IPS DF 19.7 (cell line): ENCODE results near the gene FBRS.
"Not testable (repeated sequence)": the region's sequence is repeated elsewhere in the genome, so short reads cannot be mapped to it uniquely, and the experiment has no call there.

ENCODE experiments used
- DNase-seq: peaks from one replicate; pipeline ENCODE4 v3.0.0-alpha.2; 2013; ENCODE audit warnings: low read depth, low spot score

FBRS gene

GRCh38 chr16:30657866-30658730 is at the start of gene FBRS:
TSS of gene FBRS (plus strand) at chr16:30658431. CDS start at chr16:30659519, 1,088 bp downstream.
- DNase-seq, result peak; percentile 99

DNA sequence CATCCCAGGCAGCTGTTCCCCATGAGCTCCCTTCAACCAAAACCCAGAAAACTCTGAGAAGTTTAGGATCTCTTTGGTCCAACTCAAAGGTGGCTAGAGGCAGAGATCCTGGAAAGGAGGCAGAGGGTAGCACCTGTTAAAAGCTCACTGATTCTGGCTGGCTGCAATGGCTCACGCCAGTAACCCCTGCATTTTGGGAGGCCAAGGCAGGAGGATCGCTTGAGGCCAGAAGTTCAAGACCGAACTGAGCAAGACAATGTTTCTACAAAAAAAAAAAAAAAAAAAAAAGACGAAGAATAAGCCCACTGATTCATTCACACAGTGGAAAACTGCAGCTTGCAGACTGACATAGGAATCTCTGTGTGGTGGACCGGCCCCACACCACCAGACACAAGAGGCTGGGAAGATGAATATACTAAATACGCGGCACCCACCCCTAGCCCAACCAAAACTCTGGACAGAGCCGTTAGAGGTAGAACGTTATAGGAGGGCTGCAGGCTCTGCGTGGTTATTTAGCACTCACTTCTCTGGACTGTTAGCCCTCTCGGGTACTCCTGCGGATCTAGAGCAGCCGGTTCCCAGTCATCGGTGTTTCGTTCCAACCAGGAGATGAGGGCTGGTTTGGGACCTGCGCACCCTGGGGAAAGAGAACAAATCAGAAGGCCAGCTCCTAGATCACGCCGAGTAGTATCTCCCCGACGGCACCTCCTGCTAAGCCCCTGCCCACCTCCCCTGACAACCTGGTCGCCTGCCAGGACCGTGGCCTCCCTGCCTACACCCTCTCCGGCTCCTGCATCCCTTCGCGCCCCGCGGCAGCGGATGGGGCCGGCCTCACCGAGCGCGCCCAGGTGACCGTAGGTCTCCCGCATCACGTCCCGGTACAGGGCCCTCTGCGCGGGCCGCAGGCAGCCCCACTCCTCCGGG is 49.0 kb upstream of the FBRS start:
- DNase-seq, result no peak

DNA sequence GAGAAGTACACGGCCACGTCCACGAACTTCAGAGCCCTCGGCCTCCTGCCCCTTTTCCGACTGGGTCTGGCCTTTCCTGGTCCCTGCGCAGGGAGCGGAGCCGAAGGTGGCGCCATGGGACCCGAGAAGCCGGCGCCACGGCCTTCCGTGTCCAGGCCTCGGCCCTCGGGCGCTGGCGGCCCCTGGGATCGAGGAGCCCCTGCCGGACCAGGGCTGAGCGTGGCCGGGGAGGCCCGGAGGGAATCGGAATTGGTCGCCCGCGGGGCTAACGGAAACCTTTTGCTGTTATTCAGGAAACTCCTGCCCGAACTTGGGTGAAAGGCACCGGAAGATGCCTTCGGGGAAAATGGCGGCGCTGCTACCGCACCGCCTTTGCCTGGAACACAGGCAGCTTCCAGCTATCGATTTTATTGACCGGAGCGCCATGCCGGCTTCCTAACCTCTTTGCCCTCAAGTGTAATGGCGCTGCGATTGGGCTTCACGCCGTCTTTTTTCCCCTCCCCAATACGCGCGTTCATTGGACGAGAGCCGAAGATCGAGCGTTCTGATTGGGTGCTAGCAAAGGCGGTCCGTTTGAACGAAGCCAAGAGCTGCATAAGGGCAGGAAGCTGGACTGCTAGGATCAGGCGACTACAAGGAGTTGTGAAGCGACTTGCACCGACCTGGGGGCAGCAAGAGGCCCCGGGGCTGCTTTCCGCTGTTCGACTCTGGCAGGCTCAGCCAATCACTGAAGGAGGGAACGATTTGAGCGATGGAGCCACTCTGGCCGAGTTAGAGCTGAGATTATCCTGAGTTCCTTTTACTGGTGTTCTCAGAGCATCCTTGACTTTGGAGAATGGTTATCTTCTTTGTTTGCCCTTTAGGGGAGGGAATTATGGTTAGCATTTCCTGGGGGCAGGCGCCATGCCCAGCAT is 48.0 kb upstream of the FBRS start, which contains the start of gene ZNF689:
Gene ZNF689, minus strand, starts transcription at position 464 of the 914 bp plus-strand sequence. Its CDS starts 348 bp downstream, at position 116.
- peak; percentile 98 for DNase-seq

DNA sequence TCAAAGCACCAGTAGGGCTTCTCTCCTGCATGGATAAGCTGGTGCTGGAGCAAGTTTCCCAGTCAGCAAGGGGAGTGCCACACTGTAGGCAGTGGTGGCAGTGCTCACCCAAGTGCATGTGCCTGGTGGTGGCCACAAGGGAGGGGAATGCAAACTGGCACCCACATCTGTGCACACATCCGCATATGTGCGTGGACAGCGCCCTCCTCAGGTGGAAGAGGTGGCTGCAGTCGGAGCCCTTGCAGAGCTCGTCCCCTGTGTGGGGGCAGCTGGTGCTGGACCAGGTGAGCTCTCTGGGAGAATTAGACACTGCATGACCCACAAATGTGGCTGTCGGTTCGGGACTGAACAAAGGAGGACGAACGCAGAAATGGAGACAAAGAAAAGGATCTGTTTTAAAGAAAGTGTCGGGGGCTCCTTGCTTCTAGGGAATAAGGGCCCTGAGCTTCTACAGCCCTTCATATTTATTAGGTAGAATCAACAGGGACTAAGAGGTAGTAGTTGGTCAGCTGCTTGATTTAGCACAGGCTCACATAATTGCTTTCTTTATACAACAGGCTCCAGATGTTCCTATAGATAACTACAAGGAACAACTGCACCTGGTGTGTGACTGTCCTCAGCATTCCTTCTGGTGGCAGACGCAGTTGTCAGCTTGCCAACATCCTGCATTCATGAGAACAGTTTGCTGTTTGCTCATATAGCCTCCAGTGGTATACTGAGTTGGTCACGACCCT is 42.7 kb upstream of the FBRS start:
- no peak for DNase-seq

DNA sequence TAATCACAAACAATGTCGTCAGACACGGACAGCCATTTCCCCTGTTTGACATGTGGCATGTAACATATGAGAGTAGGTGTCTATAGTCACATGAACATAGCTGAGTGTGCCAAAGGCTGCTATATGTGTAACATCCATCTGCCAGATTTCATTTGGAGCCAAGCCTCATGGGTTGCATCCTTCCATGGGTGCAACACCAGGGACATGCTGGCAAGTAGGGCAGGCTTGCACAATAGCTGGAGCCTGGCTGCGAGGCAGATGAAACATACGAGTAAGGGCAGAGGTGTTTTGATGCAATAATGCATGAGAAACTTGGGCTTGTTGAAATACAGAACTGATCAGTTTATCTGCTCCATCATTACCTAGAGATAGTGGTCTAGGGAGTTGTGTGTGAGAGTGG is 39.0 kb upstream of the FBRS start:
- no peak for DNase-seq

DNA sequence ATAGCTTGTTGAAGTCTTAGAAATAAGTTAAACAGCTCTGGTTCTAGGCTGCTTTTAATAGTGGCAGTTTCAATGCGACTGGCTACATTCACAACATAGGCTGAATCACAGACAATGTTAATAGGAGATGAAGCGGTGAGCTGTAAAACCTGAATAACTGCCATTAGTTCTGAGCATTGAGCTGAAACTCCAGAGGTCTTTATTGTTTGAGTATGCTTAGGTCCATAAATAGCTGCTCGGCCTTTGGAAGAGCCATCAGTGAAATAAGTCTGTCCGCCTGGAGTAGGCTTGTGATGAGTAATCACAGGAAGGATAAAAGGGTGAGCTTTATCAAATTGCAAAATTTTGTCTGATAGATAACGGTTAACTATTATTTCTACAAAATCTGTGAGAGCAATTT is 38.6 kb upstream of the FBRS start:
- DNase-seq, result no peak

DNA sequence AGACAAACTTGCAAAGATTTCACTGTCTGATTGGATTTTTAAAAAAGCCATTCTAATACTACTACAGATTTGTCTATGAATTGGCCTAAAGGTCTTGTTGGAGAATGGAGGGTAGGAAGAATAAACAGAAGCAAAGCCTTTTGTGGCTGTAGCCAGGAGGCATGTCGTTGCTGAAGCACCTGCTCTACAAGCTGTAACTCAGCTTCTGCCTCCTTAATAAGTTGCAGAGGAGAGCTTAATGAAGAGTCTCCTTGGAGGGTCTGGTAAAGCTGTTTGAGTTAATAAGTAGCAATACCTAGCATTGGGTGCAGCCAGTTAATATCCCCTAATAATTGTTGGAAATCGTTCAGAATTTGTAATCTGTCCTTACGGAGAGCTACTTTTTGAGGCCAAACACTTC is 38.1 kb upstream of the FBRS start:
- DNase-seq, result no peak

DNA sequence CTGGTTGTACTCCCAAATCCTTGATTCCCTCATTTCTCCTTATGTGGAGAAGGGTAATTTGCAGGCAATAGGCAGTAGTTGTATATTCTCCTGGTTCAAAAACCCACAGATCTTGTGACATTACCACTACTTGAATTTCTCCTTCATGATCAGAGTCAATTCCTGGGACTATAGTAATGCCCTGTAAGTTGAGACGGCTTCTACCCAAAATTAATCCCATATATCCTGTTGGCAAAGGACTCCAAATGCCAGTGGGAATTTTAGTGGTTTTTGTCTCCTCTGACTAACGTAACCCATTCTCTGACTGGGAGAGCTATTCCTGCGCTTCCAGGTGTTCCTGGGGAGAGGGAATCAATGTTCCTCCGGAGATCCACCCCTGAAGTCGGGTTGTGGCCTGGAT is 36.5 kb upstream of the FBRS start:
- DNase-seq, result no peak

DNA sequence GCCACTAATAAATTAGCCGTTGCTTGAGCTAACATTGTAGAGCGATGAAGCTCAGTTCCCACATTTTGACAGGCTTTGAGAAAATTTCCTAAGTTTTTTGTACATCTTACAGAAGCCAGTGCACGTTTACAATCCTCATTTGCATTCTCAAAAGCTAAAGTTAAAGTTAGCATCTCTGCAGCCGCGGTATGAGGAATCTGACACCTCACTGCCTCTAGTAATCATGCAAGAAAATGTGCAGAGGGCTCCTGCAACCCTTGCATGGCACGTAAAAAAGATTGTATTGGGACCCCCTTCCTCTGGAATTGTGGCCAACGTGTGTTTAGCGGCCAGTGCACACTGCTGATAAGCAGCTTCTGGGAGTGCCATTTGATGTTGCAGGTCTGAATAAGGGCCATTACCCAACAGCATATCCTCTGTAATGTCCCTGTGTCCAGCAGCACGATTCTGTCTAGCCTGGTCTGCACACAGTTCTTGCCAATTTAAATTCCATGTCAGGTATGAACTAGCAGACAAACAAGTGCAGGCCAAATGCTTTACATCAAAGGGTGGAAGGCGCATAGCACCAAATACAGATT is 35.7 kb upstream of the FBRS start:
- no peak for DNase-seq

- no peak for DNase-seq
Measured at GRCh38 chr16:30623536-30624283, 34.5 kb upstream of the FBRS start.

GRCh38 chr16:30626236-30626635 is 32.0 kb upstream of the FBRS start:
- no peak for DNase-seq

GRCh38 chr16:30628628-30629540 is 29.3 kb upstream of the FBRS start:
- no peak for DNase-seq

GRCh38 chr16:30632454-30632853 is 25.8 kb upstream of the FBRS start:
- DNase-seq, result not testable (repeated sequence)

DNA sequence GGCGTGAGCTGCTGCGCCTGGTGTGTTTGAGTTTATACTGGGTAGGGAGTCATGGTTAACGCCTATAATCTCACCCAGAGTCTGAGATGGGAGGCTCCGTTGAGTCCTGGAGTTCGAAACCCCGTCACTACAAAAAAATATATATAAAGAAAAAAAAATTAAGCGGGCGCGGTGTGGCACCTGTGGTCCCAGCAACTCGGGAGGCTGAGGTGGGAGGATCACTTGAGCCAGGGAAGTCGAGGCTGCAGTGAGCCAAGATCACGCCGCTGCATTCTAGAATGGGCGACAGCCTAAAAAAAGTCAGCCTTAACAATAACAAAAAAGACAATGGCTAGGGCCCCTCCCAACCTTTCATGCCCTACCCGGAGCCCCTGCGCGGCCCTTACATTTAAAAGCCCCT is 24.7 kb upstream of the FBRS start:
- DNase-seq, result no peak

GRCh38 chr16:30636599-30636998 is 21.6 kb upstream of the FBRS start:
- no peak for DNase-seq

DNA sequence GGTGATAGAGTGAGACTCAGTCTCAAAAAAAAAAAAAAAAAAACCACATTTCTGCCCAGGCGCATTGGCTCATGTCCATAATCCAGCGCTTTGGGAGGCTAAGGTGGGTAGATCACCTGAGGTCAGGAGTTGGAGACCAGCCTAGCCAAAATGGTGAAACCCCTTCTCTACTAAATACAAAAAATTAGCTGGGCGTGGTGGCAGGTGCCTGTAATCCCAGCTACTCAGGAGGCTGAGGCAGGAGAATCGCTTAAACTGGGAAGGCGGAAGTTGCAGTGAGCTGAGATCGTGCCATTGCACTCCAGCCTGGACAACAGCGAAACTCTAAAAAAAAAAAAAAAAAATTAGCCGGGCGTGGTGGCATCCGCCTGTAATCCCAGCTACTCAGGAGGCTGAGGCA is 21.1 kb upstream of the FBRS start:
- DNase-seq, result not testable (repeated sequence)

DNA sequence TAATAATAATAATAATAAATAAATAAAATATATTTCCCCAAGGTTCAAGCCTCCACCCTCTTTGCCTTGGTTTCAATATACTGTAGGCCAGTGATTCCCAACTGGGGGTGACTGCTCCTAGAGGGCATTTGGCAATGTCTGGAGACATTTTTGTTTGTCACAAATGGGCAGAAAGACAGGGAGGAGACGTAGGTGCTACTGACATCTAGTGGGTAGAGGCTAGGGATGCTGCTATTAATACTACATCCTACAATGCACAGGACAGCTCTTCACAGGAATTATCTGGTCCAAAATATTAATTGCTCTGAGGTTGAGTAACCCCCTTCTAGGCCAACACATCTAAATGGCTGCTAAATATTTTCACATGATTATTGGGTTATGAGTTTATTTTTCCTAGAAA is 20.3 kb upstream of the FBRS start:
- DNase-seq, result no peak

DNA sequence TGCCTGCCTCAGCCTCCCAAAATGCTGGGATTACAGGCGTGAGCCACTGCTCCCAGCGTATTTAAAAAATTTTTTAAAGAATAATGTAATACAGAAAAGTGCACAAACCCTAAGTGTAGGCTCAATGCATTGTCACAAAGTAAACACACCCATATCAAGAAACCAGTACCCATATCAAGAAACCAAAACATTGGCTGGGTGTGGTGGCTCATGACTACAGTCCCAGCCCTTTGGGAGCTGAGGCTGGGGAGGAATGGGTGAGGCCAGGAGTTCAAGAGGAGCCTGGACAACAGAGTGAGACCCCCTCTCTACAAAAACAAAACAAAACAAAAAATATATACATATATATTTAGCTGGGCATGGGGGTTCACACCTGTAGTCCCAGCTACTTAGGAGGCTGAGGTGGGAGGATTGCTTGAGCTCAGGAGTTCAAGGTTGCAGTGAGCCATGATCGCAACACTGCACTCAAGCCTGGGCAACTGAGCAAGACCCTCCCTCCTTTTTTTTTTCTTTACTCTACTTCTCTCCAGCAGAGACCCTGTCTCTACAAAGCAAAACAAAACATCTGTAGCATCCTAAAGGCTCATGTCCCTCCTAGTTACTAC is 16.8 kb upstream of the FBRS start:
- no peak for DNase-seq
